ENCODE data around the gene ZNF385A.

Gene ZNF385A

DNA sequence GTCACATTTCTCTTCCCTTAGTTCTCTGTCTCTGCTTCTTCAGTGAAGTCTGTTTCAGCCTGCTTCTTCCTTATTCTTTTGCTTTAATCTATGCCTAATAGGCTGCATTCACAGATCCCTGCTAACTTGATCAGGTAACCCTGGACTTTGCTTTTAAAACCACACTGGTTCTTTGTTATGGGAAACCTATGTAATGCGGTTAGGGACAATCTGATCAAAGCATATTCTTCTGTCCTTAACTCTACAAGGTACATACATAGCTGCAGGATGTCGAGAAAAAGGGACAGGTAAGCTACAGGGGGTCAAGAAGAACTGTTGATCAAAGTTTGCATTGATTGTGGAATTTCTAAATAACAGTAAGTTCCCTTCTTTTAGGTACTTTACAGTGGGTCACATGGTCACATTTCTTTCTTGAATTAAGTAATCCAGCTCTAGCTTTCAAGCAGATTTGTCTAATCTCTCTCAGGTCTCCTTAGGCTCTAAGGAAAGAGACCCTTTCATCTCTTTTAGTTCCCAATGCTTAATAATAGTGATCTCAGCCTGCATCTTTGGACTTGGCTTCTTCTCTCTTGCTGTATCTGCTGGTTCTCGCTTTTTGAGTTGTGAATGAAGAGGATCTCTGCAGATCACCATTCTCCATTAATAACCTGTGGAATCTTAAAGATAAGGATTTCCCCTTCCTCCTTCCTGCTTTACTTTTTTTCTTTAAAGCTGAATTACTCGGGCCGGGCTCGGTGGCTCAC, 55.8 kb downstream of the ZNF385A start:
- TF ChIP-seq, protein P1, sequence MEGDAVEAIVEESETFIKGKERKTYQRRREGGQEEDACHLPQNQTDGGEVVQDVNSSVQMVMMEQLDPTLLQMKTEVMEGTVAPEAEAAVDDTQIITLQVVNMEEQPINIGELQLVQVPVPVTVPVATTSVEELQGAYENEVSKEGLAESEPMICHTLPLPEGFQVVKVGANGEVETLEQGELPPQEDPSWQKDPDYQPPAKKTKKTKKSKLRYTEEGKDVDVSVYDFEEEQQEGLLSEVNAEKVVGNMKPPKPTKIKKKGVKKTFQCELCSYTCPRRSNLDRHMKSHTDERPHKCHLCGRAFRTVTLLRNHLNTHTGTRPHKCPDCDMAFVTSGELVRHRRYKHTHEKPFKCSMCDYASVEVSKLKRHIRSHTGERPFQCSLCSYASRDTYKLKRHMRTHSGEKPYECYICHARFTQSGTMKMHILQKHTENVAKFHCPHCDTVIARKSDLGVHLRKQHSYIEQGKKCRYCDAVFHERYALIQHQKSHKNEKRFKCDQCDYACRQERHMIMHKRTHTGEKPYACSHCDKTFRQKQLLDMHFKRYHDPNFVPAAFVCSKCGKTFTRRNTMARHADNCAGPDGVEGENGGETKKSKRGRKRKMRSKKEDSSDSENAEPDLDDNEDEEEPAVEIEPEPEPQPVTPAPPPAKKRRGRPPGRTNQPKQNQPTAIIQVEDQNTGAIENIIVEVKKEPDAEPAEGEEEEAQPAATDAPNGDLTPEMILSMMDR (IDR thresholded peaks at IDR 0.05; ENCODE audit: low read depth, low read length) = no peak
- no peak overlapping the region for H3K4me3 ChIP-seq (ENCODE audit: low read depth, low read length)

DNA sequence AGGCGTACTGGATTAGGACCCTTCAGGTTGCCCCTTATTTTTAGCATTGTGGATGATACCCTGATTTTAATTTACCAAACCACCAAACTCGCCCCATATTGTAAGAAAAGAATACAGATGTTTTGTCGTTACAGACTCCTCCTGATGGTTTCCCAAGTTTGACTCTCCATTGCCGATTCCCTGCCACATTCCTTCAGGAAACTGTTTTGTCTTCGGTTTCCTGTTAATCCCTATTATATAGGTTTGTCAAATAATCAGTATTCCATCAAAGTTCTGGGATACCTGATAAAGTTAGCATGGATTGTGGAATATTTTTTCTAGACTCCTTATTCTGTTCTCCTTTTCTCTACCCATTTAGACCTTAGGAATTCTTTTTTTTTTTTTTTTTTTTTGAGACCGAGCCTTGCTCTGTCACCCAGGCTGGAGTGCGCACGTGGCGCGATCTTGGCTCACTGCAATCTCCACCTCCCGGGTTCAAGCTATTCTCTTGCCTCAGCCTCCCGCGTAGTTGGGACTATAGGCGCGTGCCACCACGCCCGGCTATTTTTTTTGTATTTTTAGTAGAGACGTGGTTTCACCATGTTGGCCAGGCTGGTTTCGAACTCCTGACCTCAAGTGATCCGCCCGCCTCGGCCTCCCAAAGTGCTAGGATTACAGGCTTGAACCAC, 59.0 kb downstream of the ZNF385A start:
- peak overlapping the region; percentile 99 for H3K4me3 ChIP-seq (ENCODE audit: low read depth, low read length)

DNA sequence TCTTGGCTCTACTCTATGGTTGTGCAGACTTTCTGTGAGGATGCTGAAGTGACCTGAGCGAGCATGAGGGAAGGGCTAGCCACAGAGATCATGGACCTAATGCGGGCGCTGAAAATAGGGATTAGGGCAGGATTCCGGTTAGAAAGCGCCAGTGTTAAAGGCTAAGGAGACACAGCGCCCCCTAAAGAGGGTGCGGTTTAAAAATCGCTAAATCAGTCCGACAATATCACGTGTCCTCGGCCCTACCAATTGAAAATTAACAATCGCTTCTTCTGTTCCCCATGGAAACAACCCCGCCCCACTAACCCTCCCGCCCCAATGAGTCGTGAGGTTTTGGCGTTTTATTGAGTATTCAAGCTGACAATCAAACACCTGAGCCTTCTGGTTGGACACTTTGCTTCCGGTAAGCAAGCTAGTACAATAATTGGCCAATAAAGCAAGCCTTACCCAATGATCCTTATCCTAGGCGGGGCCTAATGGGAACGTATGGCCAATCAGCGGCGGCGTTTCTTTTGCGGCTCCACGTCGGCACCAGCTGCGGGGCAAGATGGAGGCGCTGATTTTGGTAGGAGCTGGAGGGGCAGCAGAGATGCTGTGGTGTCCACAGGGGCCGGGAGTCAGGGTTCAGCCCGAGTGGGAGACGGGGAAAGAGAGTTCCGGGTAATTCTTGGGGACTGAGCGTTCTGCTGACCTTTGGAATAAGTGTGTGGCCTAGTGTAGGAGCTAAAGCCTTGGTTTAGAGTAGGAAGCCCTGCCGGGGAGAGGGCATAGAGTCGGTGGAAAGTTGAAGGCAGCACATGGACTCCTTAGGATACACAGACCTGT, 59.7 kb downstream of the ZNF385A start, which contains the start of gene COPZ1:
COPZ1 (plus strand) TSS at position 515 of the 825 bp plus-strand sequence; CDS start at position 548, 33 bp downstream.
- TF ChIP-seq, protein P1 (IDR thresholded peaks at IDR 0.05; ENCODE audit: low read depth, low read length) = peak; percentile 65
- peak within 1 kb of the TSS; percentile 99 for H3K4me3 ChIP-seq (ENCODE audit: low read depth, low read length)

DNA sequence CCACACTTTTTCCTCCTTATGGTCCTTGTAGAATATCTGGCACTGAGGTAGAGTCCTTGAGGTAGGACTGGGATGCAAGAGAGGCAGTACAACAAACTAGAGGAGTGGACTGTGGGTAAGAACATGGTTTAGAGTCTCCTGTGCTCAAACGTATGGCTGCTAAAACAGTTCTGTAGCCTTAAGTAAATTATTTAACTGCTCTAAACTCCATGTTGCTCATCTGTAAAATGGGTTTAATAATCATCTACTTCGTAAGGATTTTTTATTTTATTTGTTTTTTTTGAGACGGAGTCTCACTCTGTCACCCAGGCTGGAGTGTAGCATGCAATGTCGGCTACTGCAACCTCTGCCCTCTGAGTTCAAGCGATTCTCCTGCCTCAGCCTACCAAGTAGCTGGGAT, 63.2 kb downstream of the ZNF385A start:
- no peak overlapping the region for H3K4me3 ChIP-seq (ENCODE audit: low read depth, low read length)
- TF ChIP-seq, protein P1 (IDR thresholded peaks at IDR 0.05; ENCODE audit: low read depth, low read length) = no peak
